ENCODE data around the gene OR11G2. TPM values are rescaled to one million over a fixed set of nuclear protein-coding genes. Genes with fewer than 3 reads are reported as not detected.
"Not testable (repeated sequence)": the region's sequence is repeated elsewhere in the genome, so short reads cannot be mapped to it uniquely, and the experiment has no call there.

The OR11G2 gene
- total and polyA plus RNA-seq, 2 experiments from 2014 or later, result not detected

DNA sequence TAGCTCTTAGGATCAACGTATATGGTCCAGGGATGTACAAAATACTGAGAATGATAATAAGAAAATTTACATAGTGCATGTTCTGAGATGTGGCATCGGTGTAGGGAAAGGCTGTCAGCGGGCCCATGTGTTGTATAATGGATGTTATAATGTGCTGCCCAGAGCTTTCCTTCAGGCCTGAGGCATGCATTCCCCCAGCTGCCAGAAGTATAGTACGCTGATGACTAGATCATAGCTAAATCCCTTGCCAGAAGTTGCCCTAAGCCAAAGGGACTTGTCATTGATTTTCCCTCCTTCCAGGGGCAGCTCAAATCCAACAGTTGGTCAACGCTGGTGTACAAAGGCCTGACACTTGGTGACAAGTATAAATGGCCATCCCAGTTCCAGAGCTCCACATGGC, 6.5 kb upstream of the OR11G2 start:
- no peak for TF ChIP-seq CTCF (IDR thresholded peaks at IDR 0.05; ENCODE audit: low read depth, low read length)
- H3K27ac ChIP-seq, result no peak overlapping the region
- no peaks in the 10 kb centered on the region for H3K36me3 ChIP-seq
- no peaks in the 10 kb centered on the region for H3K27me3 ChIP-seq
- H3K9me3 ChIP-seq (ENCODE audit: low read depth), result peaks cover 3% of the 10 kb centered on the region
- no peaks in the 10 kb centered on the region for H3K4me1 ChIP-seq (ENCODE audit: low read depth)
- no peak overlapping the region for H3K4me3 ChIP-seq
- no peak for DNase-seq (ENCODE audit: low read depth in 1 of 2, low spot score in 1 of 2)

DNA sequence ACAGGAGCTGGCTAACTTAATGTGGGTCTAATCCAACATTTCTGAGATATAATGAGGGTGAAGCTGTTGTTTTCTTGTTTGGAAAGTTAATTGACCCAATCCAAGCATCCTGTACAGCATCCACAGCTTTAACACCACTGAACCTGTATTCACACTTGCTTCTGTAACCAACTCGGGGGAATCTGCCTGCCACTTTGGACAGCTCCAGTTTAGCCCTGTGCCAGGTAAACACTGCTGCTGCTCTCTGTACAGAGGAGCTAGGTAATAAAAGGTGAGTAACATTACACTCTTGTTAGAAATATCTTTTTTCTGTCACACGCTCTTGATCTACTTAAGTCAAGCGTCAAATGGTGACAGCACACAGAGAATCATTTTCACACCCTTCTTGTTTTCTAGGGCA, 700 bp downstream of the OR11G2 start:
- Histone ChIP-seq H3K4me1 (ENCODE audit: low read depth) (no peaks in the 10 kb centered on the region), H3K9me3 (ENCODE audit: low read depth) (no peaks in the 10 kb centered on the region), H3K4me3 (no peak overlapping the region), H3K27me3 (no peaks in the 10 kb centered on the region), H3K36me3 (no peaks in the 10 kb centered on the region), H3K27ac (no peak overlapping the region)
- no peak for TF ChIP-seq CTCF (IDR thresholded peaks at IDR 0.05; ENCODE audit: low read depth, low read length)
- no peak for DNase-seq (ENCODE audit: low read depth in 1 of 2, low spot score in 1 of 2)

- H3K4me1 ChIP-seq (ENCODE audit: low read depth), result no peaks in the 10 kb centered on the region
- no peak overlapping the region for H3K27ac ChIP-seq
- H3K9me3 ChIP-seq (ENCODE audit: low read depth), result no peaks in the 10 kb centered on the region
- no peaks in the 10 kb centered on the region for H3K36me3 ChIP-seq
- H3K27me3 ChIP-seq, result no peaks in the 10 kb centered on the region
- TF ChIP-seq CTCF (IDR thresholded peaks at IDR 0.05; ENCODE audit: low read depth, low read length), result no peak
- no peak for DNase-seq (ENCODE audit: low read depth in 1 of 2, low spot score in 1 of 2)
- no peak overlapping the region for H3K4me3 ChIP-seq
Observed at GRCh38 chr14:20194101-20194500, 3.4 kb downstream of the OR11G2 start.

DNA sequence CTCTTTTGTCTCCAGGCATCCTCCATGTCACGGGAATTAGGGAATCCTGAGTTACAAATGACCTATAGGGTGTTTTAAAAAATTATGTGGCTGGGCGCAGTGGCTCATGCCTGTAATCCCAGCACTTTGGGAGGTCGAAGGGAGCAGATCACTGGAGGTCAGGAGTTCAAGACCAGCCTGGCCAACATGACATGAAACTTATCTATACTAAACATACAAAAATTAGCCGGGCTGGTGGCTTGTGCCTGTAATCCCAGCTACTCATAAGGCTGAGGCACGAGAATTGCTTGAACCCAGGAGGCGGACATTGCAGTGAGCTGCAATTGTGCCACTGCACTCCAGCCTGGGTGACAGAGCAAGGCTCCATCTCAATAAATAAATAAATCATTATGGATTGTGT, 4.5 kb downstream of the OR11G2 start:
- H3K4me1 ChIP-seq (ENCODE audit: low read depth); H3K36me3 ChIP-seq; H3K27ac ChIP-seq; H3K27me3 ChIP-seq; H3K4me3 ChIP-seq; H3K9me3 ChIP-seq (ENCODE audit: low read depth); DNase-seq (ENCODE audit: low read depth in 1 of 2, low spot score in 1 of 2): not testable (repeated sequence)

DNA sequence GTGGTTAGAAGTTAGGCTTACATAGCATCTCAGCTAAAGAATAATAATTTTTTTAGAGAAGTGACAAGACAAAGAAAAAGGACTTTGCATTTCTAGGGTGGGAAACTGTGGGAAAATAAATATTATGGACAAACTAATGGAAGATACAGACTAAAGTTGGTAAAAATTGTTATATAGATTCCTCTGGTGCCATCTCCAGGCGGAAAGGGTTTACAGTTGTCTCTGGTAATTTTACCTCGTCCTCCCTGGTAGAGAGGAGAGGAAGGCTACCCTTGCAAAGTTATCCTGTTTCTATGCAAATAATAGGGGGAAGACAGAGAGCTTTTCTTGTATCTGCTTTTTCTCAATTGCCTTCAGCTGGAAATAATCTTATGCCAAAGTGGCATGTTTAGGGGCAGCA, 5.2 kb downstream of the OR11G2 start:
- no peak overlapping the region for H3K4me3 ChIP-seq
- TF ChIP-seq CTCF (IDR thresholded peaks at IDR 0.05; ENCODE audit: low read depth, low read length), result no peak
- H3K9me3 ChIP-seq (ENCODE audit: low read depth), result no peaks in the 10 kb centered on the region
- no peak for DNase-seq (ENCODE audit: low read depth in 1 of 2, low spot score in 1 of 2)
- no peak overlapping the region for H3K27ac ChIP-seq
- H3K36me3 ChIP-seq, result no peaks in the 10 kb centered on the region
- no peaks in the 10 kb centered on the region for H3K4me1 ChIP-seq (ENCODE audit: low read depth)
- no peaks in the 10 kb centered on the region for H3K27me3 ChIP-seq

DNA sequence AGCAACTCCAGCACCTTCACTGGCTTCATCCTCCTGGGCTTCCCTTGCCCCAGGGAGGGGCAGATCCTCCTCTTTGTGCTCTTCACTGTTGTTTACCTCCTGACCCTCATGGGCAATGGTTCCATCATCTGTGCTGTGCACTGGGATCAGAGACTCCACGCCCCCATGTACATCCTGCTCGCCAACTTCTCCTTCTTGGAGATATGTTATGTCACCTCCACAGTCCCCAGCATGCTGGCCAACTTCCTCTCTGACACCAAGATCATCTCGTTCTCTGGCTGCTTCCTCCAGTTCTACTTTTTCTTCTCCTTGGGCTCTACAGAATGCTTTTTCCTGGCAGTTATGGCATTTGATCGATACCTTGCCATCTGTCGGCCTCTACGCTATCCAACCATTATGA, 6.8 kb downstream of the OR11G2 start:
- Histone ChIP-seq H3K36me3 (no peaks in the 10 kb centered on the region), H3K9me3 (ENCODE audit: low read depth) (no peaks in the 10 kb centered on the region), H3K27ac (no peak overlapping the region), H3K27me3 (no peaks in the 10 kb centered on the region), H3K4me3 (no peak overlapping the region), H3K4me1 (ENCODE audit: low read depth) (no peaks in the 10 kb centered on the region)
- DNase-seq (ENCODE audit: low read depth in 1 of 2, low spot score in 1 of 2), result no peak
- no peak for TF ChIP-seq CTCF (IDR thresholded peaks at IDR 0.05; ENCODE audit: low read depth, low read length)

Measured in cardiac muscle cell (in vitro differentiated cells and primary cell).